IMR-90 (cell line): Measurements from ENCODE around the gene ANKRD13A. TPM values are rescaled to one million over a fixed set of nuclear protein-coding genes. Genes with fewer than 3 reads are reported as not detected.

Experiments used
- ATAC-seq: fragments of 200-7000 bp; cut with Tn5 transposase; 2 replicates; pipeline ENCODE4 v1.9.1; 2020; ENCODE audit warnings: low read depth, mild to moderate bottlenecking, moderate library complexity
- BruUV-seq: library from RNA; stranded (reverse); fragments of 400-500 nt; replicated peaks from 2 replicates; lab custom pipeline; 2021; lab: Mats Ljungman, UMichigan
- CTCF ChIA-PET: fragments of 300-600 bp; formaldehyde crosslinking; extraction: SDS; loops from one replicate; lab custom pipeline; 2021; ENCODE audit warnings: antibody characterized with exemption; lab: Yijun Ruan, JAX
- POLR2A ChIA-PET: fragments of 300-600 bp; sonication (Branson Sonifier 250); formaldehyde crosslinking; loops from one replicate; lab custom pipeline; 2022; ENCODE audit warnings: antibody characterized with exemption; ENCODE audit not compliant: unreplicated experiment; lab: Charles Lee
- DNase-seq: peaks from one replicate; pipeline ENCODE4 v3.0.0; 2013
- H2AFZ ChIP-seq: replicated peaks from 2 replicates; pipeline ENCODE3; 2013; ENCODE audit warnings: low read length, mild to moderate bottlenecking; ENCODE audit not compliant: poor library complexity
- H2AK5ac ChIP-seq: 2 replicates; pipeline ENCODE4 v1.6.1; 2013; ENCODE audit warnings: low read depth, low read length, inconsistent platforms
- H2AK9ac ChIP-seq: replicated peaks from 2 replicates; pipeline ENCODE3; 2013; ENCODE audit warnings: mild to moderate bottlenecking, low read depth, low read length, moderate library complexity; ENCODE audit not compliant: poor library complexity
- H2BK120ac ChIP-seq: 2 replicates; pipeline ENCODE4 v1.6.1; 2013; ENCODE audit warnings: low read depth, low read length, inconsistent platforms
- H2BK15ac ChIP-seq: 3 replicates; pipeline ENCODE4 v1.6.1; 2013; ENCODE audit warnings: low read depth, low read length, inconsistent platforms
- H2BK20ac ChIP-seq: 2 replicates; pipeline ENCODE4 v1.6.1; 2013; ENCODE audit warnings: low read depth, mild to moderate bottlenecking, inconsistent platforms, low read length, moderate library complexity
- H2BK5ac ChIP-seq: 2 replicates; pipeline ENCODE4 v1.6.1; 2013; ENCODE audit warnings: mild to moderate bottlenecking, low read depth, low read length, inconsistent platforms; ENCODE audit not compliant: poor library complexity, severe bottlenecking
- H3K14ac ChIP-seq: replicated peaks from 2 replicates; pipeline ENCODE4 v1.6.1; 2013; ENCODE audit warnings: low read depth, low read length, inconsistent platforms
- H3K18ac ChIP-seq: 2 replicates; pipeline ENCODE4 v1.6.1; 2013; ENCODE audit warnings: low read depth, low read length, control low read depth
- H3K23ac ChIP-seq: 2 replicates; pipeline ENCODE4 v1.6.1; 2013; ENCODE audit warnings: low read depth, low read length, inconsistent platforms
- H3K27ac ChIP-seq: 2 replicates; pipeline ENCODE4 v1.5.1; 2013; ENCODE audit warnings: mild to moderate bottlenecking, control low read depth, low read length; ENCODE audit not compliant: insufficient read depth
- H3K27me3 ChIP-seq: 2 replicates; pipeline ENCODE4 v1.6.1; 2013; ENCODE audit warnings: low read length; ENCODE audit not compliant: control insufficient read depth, insufficient read depth
- H3K36me3 ChIP-seq: 2 replicates; pipeline ENCODE4 v1.6.1; 2013; ENCODE audit warnings: low read length, mixed read lengths; ENCODE audit not compliant: control insufficient read depth, insufficient read depth
- H3K4ac ChIP-seq: 2 replicates; pipeline ENCODE4 v1.6.1; 2013; ENCODE audit warnings: low read depth, low read length, inconsistent platforms
- H3K4me1 ChIP-seq: 2 replicates; pipeline ENCODE4 v1.6.1; 2013; ENCODE audit warnings: low read length, mixed read lengths; ENCODE audit not compliant: control insufficient read depth, insufficient read depth
- H3K4me2 ChIP-seq: 2 replicates; pipeline ENCODE4 v1.6.1; 2013; ENCODE audit warnings: low read depth, mild to moderate bottlenecking, control low read depth, low read length, moderate library complexity
- H3K4me3 ChIP-seq: 2 replicates; pipeline ENCODE4 v1.5.1; 2013; ENCODE audit warnings: low read depth, mild to moderate bottlenecking, control low read depth, low read length, moderate library complexity; ENCODE audit not compliant: insufficient read depth
- H3K56ac ChIP-seq: 2 replicates; pipeline ENCODE4 v1.6.1; 2013; ENCODE audit warnings: low read length, inconsistent platforms; ENCODE audit not compliant: insufficient read depth; ENCODE audit errors: extremely low read depth
- H3K79me1 ChIP-seq, 2 experiments: 2 replicates each; pipeline ENCODE4 v1.6.1; 2013; ENCODE audit warnings: low read length in 2 of 2, inconsistent platforms in 1 of 2, low read depth in 1 of 2
- H3K9ac ChIP-seq: 2 replicates; pipeline ENCODE4 v1.6.1; 2013; ENCODE audit warnings: low read depth, low read length, control low read depth
- H3K9me1 ChIP-seq: 2 replicates; pipeline ENCODE4 v1.6.1; 2013; ENCODE audit warnings: low read length, inconsistent platforms; ENCODE audit not compliant: insufficient read depth
- H3K9me3 ChIP-seq: 2 replicates; pipeline ENCODE4 v1.6.1; 2013; ENCODE audit warnings: low read length; ENCODE audit not compliant: control insufficient read depth, insufficient read depth
- H4K20me1 ChIP-seq: 2 replicates; pipeline ENCODE4 v1.6.1; 2013; ENCODE audit warnings: low read length, inconsistent platforms; ENCODE audit not compliant: insufficient read depth
- H4K5ac ChIP-seq: 2 replicates; pipeline ENCODE4 v1.6.1; 2013; ENCODE audit warnings: mild to moderate bottlenecking, low read depth, low read length, control low read depth
- H4K8ac ChIP-seq, 2 experiments: 2 replicates each; pipeline ENCODE4 v1.6.1; 2013; ENCODE audit warnings: low read depth in 2 of 2, low read length in 2 of 2, control low read depth in 1 of 2, inconsistent platforms in 1 of 2
- H4K91ac ChIP-seq: 2 replicates; pipeline ENCODE4 v1.6.1; 2013; ENCODE audit warnings: low read depth, low read length, inconsistent platforms; ENCODE audit not compliant: insufficient read depth
- BHLHE40 ChIP-seq: fragments of 150-350 bp; IDR thresholded peaks from 2 replicates; pipeline ENCODE4 v1.6.1; 2016; ENCODE audit warnings: mild to moderate bottlenecking, low read depth, low read length
- MAZ ChIP-seq: IDR thresholded peaks from 2 replicates; pipeline ENCODE4 v1.6.1; 2012; ENCODE audit warnings: low read depth, mild to moderate bottlenecking, low read length, improper control_type of control experiment, moderate library complexity, borderline replicate concordance
- MXI1 ChIP-seq: IDR thresholded peaks from 2 replicates; pipeline ENCODE4 v1.6.1; 2012; ENCODE audit warnings: low read depth, mild to moderate bottlenecking, low read length, moderate library complexity, borderline replicate concordance
- RFX5 ChIP-seq: IDR thresholded peaks from 2 replicates; pipeline ENCODE4 v1.8.0; 2012; ENCODE audit warnings: low read depth, mild to moderate bottlenecking, low read length, moderate library complexity
- WGBS, 2 experiments: methylation state at CpG; one replicate each; pipeline versions ENCODE4 v1.1.5 to v1.1.7; 2013; ENCODE audit warnings: missing lambda C conversion rate in 2 of 2; ENCODE audit not compliant: insufficient read length in 1 of 2; ENCODE audit errors: extremely low coverage in 2 of 2; 5-methylcytosine and 5-hydroxymethylcytosine counted together
- dilution Hi-C: fragments of 300-500 bp; cut with HindIII; formaldehyde crosslinking; loops from one replicate; pipeline ENCODE4 v1.14.3; 2018; ENCODE audit warnings: low sequenced_read_pairs; ENCODE audit not compliant: unreplicated experiment
- in situ Hi-C: fragments of 300-500 bp; cut with MboI; formaldehyde crosslinking; loops from 3 replicates; pipeline ENCODE4 v1.14.3; 2019; ENCODE audit warnings: low sequenced_read_pairs, inconsistent platforms, mixed read lengths
- intact Hi-C: fragments of 100-400 bp; cut with micrococcal nuclease; formaldehyde crosslinking; loops from 2 replicates; pipeline ENCODE4 v1.10.0; 2022
- polyA plus RNA-seq, 3 experiments: library from polyadenylated mRNA; depleted of rRNA; stranded (reverse); fragments of >200 nt; gene quantifications; 2 replicates each; pipeline ENCODE4 v1.2.3, GENCODE V29; 2012; ENCODE audit warnings: low replicate concordance in 1 of 3
- total RNA-seq: library from RNA; depleted of rRNA; stranded (reverse); fragments of >200 nt; gene quantifications from 2 replicates; pipeline ENCODE4 v1.2.3, GENCODE V29; 2012

Gene ANKRD13A
- total and polyA plus RNA-seq, 2 of the 4 experiments (the other 2 are of a cell fraction) = 299 to 449 TPM

- H2BK120ac ChIP-seq = no peak overlapping the region
- no peak for DNase-seq
- H3K79me1 ChIP-seq = peaks cover 44 to 52% of the 10 kb centered on the region in 2 experiments
- no peak overlapping the region for H3K4me2 ChIP-seq
- peak overlapping the region; percentile 18 for H2BK5ac ChIP-seq
- H2BK15ac ChIP-seq = no peak overlapping the region
- H3K18ac ChIP-seq = no peak overlapping the region
- no peak overlapping the region for H2AK5ac ChIP-seq
- H3K56ac ChIP-seq = no peak overlapping the region
- peaks cover 10% of the 10 kb centered on the region for H3K4me1 ChIP-seq
- no CpG with 5 or more reads among the region's 3 CpGs for WGBS, 2 experiments
- ATAC-seq = no peak
- TF ChIP-seq MAZ (no peak), BHLHE40 (no peak), RFX5 (no peak), MXI1 (no peak)
- H2AK9ac ChIP-seq = no peak overlapping the region
- no peak overlapping the region for H3K9ac ChIP-seq
- peaks cover 10% of the 10 kb centered on the region; the same call in 1 of the 2 replicates for H4K20me1 ChIP-seq
- H3K9me1 ChIP-seq = peaks cover 10% of the 10 kb centered on the region
- H3K9me3 ChIP-seq = no peaks in the 10 kb centered on the region
- ChIA-PET CTCF (no interaction called here), POLR2A (no interaction called here)
- H3K4me3 ChIP-seq = no peak overlapping the region
- H3K36me3 ChIP-seq = peaks cover 50% of the 10 kb centered on the region
- BruUV-seq = no TSS peak
- H4K91ac ChIP-seq = no peak overlapping the region
- H4K5ac ChIP-seq = 0 out of 2 replicates have a peak overlapping the region, but pooled peaks have one; percentile 25
- peak overlapping the region in 1 of 2 experiments; percentile 34; a peak in 1 of 4 replicates for H4K8ac ChIP-seq
- no peak overlapping the region for H3K4ac ChIP-seq
- no peak overlapping the region for H2BK20ac ChIP-seq
- no peak overlapping the region for H2AFZ ChIP-seq
- H3K14ac ChIP-seq = no peak overlapping the region
- no peak overlapping the region for H3K27ac ChIP-seq
- no peak overlapping the region for H3K23ac ChIP-seq
- no peaks in the 10 kb centered on the region for H3K27me3 ChIP-seq
- dilution Hi-C loops (no loop called here), intact Hi-C loops (no loop called here), in situ Hi-C loops (no loop called here)
These were observed 34.7 kb downstream of the ANKRD13A start for GRCh38 chr12:110033888-110034287.
